Measurements from ENCODE around the gene RNF111.
A peak's percentile ranks its signal among the peaks of the same experiment; 100 is the strongest.
"Not testable (repeated sequence)": the region's sequence is repeated elsewhere in the genome, so short reads cannot be mapped to it uniquely, and the experiment has no call there.

RNF111 gene

GRCh38 chr15:59053482-59053881, 66.0 kb downstream of the RNF111 start:
- DNase-seq (ENCODE audit: low read depth in 1 of 2, low spot score in 1 of 2) = no peak

DNA sequence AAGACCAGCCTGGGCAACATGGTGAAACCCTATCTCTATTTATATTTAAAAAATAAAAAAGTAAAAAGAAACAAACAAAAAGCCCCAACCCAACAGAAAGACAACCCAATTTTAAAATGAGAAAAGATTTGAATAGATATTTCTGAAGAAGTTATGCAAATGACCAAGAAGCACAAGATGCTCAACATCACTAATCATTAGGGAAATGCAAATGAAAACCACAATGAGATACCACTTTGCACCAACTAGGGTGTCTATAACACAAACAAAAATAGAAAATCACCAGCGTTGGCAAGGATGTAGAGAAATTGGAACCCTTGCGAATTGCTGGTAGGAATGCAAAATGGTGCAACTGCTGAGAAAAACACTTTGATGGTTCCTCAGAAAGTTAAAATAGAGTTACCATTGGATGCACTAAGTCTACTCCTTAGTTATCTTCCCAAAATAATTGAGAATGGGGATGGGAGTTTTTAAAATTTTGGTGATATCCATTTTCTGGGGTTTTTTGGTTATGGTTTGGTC, 71.7 kb downstream of the RNF111 start:
- no peak for DNase-seq (ENCODE audit: low read depth in 1 of 2, low spot score in 1 of 2)

DNA sequence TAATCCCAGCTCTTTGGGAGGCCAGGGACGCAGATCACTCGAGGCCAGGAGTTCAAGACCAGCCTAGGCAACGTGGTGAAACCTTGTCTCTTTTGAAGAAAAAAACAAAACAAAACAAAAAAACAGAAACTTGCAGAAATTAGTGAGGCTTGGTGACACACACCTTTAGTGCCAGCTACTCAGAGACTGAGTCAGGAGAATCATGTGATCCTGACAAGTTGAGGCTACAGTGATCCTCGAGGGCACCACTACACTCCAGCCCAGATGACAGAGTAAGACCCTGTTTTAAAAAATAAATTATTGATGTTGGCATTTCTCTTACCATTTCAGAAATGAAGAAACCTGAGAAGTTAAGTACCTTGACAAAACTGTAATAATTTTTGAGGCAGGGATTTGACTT, 72.9 kb downstream of the RNF111 start:
- no peak for DNase-seq (ENCODE audit: low read depth in 1 of 2, low spot score in 1 of 2)

DNA sequence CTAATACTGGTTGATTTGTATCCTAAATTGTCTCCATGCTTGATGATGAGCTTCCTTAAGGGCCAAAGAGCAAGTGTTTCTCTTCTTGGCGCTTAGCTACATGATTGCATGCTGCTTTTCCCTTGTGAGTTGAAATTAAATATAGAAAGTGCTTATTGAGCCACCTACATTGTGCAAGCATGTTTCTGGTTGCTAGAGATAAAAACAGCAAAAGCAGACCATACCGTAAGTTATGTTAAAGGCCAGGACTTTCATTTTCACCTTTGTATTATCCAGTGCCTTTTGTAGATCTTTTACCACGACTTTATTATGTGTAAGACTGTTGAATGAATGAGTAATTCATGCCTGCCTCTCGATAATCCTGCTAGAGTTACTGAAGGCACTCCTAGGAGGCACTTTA, 75.6 kb downstream of the RNF111 start:
- DNase-seq (ENCODE audit: low read depth in 1 of 2, low spot score in 1 of 2) = no peak

DNA sequence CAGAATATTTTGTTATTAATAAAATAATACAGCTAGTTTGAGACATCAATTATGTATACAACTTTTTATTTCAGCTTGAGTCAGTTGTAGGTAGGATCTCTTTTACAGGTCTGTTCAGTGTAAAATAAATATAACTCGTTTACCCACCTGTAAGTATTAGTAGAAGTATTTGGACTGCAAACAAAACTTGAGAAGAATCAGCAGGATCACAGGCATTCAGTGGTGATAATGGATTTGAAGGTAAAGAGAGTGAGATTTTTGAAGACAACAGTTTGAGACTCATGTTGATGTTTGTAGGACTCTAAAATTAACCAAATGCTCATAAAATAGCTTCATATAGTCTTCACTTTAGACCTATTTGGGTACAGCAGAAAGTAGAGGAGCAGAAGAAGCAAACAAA, 82.0 kb downstream of the RNF111 start:
- no peak for DNase-seq (ENCODE audit: low read depth in 1 of 2, low spot score in 1 of 2)

GRCh38 chr15:59074607-59075006, 87.1 kb downstream of the RNF111 start:
- DNase-seq (ENCODE audit: low read depth in 1 of 2, low spot score in 1 of 2) = no peak

DNA sequence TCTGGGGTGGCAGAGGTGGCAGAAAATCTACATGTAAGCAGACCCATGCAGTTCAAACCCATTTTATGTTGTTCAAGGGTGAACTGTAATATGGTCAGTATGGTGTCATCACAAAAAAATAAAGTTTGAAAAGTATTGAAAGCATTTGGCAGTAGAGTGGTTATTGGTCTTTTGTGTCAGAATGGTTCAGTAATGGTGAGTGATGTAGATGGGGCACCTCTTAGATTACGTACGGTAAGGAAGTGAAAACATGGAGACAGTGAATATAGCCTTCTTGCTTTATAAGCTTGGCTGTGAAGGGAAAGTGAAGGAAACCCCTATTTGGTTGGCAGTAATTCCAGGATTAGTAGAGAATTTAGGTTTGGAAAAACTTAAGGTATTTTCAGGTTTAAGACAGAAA, 100.3 kb downstream of the RNF111 start:
- DNase-seq (ENCODE audit: low read depth in 1 of 2, low spot score in 1 of 2) = no peak

DNA sequence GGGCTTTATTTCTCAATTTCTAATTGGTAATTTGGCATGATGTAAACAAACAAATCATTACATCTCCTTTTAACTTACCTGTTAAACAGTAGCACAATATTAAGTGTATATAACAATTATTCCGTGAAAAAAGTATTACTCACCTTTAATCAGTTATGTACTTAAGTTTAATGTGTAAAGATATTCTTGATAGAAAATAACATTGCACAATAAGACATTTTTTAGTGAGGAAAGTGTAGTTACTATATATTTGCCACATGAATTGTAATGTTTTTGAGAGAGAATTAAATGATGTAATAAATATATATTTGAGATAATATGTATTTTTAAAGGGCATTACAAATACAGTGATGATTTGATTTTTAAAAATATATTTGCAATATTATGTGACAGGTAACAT, 106.6 kb downstream of the RNF111 start:
- DNase-seq (ENCODE audit: low read depth in 1 of 2, low spot score in 1 of 2) = no peak

- DNase-seq (ENCODE audit: low read depth in 1 of 2, low spot score in 1 of 2) = no peak
Measured at GRCh38 chr15:59096429-59096828, 109.0 kb downstream of the RNF111 start.

DNA sequence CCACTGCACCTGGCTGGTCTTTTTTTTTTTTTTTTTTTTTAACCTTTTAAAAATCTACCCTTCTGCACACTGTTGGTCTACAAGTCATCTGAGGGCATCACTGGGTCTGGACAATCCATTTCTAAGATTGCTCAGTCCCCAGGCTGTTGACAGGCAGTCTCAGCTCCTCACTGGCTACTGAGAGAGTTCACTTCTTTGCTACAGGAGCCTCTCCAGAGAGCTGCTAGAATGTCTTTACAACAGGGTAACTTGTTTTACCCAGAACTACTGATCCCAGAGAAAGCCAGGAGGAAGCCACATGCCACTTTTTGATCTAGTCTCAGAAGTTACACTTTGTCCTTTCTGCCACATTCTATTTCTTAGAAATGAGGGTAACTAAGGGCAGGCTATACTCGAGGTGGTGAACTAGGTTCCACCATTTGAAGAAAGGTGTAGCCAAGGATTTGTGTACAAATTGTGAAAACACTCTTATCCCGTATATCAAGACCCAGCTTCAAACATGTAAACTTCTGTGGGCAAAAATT, 111.8 kb downstream of the RNF111 start:
- no peak for DNase-seq (ENCODE audit: low read depth in 1 of 2, low spot score in 1 of 2)

DNA sequence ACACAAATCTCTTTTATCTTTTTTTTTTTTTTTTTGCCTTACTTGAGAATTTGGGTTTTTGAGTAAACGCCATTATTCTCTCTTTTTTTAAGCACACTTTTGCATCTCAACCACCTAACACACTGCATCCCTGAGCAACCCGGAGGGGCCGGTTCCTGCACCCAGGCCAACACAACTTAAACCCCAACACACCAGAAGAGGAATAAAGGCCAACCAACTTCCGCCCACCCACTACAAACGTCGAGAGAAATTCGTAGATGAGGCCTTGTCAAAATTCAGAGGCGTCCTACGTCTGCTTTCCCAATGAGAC, 117.1 kb downstream of the RNF111 start:
- no peak for DNase-seq (ENCODE audit: low read depth in 1 of 2, low spot score in 1 of 2)

DNA sequence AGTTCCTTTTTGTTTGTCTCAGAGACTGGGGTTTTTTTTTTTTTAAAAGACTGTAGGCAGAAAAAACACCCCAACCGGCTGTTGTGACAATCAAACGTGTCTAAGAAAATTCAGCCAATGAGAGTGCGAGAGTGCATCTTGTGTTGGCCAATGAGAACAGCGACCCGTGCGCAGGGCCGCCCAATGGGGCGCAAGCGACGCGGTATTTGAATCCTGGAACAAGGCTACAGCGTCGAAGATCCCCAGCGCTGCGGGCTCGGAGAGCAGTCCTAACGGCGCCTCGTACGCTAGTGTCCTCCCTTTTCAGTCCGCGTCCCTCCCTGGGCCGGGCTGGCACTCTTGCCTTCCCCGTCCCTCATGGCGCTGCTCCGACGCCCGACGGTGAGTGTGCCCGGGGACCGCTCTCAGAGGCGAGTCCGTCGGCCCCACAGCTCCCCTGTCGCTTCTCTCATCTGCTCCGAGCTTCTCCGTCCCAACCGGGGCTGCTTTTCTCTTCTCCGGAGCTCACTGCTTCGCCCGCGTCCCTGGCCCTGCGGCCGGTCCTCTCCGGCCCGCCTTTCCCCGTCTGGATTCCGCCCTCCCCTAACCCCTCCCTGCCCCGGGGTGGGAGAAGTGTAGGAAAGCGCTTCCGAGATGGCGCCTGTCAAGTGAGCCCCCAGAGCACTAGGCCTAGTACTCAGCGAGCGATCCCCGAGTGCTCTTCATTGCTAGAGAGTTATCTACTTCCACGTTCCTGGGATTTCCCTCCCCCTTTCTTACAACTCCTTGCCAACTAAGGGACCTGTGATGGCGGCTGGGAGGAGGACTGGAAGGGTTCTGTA, 117.7 kb downstream of the RNF111 start, which contains the start of gene CCNB2:
TSS of gene CCNB2 (plus strand) at position 235 of the 821 bp plus-strand sequence. CDS start at position 358, 123 bp downstream.
- DNase-seq (ENCODE audit: low read depth in 1 of 2, low spot score in 1 of 2) = peak; percentile 50 to 69

DNA sequence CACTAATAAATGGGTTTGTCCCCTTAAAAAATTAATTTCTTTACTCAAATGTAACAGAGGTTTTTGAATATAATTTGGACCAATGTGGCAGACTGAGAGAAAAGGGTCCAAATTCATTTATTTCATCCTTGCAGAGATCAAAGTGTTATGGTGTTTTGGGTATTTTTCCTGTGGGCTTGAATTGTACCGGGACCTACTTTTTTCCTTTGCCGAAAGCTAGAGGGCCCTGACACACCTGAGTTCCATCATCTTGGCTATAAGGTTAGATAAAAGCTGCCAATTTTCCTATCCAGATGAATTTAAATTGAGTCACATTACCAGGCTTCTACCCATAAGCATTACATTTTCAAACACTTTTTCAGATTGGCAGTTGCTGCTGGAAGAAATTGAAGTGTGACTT, 118.4 kb downstream of the RNF111 start:
- no peak for DNase-seq (ENCODE audit: low read depth in 1 of 2, low spot score in 1 of 2)

GRCh38 chr15:59111251-59111650, 123.8 kb downstream of the RNF111 start:
- no peak for DNase-seq (ENCODE audit: low read depth in 1 of 2, low spot score in 1 of 2)

DNA sequence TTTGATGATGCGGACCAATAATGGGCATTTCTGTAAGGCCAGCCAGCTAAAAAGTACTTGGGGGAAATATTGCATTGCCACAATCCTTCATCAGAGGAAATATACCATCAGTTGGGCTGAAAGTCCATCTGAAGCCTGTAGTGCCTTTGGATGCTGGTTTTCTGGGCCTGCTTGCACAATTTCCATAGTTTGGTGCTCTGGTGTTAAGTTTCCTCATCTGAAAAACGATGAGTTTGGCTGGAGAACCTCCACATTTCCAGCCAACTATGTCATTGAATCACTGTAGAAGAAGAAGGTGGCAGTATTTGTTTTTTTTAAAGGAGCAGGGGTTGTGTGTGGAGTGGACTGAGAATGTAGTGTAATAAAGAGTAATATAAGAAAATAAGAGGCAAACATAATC, 127.6 kb downstream of the RNF111 start:
- no peak for DNase-seq (ENCODE audit: low read depth in 1 of 2, low spot score in 1 of 2)

GRCh38 chr15:59116141-59116540, 128.7 kb downstream of the RNF111 start:
- no peak for DNase-seq (ENCODE audit: low read depth in 1 of 2, low spot score in 1 of 2)

DNA sequence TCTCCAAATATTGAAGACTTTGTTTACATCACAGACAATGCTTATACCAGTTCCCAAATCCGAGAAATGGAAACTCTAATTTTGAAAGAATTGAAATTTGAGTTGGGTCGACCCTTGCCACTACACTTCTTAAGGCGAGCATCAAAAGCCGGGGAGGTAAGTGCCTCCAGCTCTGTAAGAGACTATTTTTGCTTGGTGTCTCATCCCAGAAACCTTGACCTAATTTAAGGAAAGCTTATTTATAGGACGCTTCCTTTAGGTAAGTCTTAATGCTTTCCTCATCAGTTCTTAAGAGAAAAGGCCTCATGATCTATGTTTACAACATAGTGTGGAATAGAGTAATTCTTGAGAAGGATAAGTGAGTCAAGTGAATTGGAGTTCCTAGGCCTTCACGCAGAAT, 129.3 kb downstream of the RNF111 start:
- DNase-seq (ENCODE audit: low read depth in 1 of 2, low spot score in 1 of 2) = no peak

DNA sequence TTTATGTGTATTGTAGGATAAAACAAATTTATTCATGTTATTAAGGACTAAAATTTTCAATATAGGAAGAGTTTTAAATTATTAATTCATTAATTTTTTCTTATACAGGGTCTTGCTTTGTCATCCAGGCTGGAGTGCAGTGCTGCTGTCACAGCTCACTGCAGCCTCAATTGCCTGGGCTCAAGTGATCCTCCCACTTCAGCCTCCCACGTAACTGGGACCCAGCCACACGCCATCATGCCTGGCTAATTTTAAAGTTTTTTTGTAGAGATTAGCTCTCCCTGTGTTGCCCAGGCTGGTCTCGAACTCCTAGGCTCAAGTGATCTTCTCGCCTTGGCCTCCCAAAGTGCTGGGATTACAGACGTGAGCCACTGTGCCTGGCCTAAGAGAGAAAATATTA, 132.2 kb downstream of the RNF111 start:
- no peak for DNase-seq (ENCODE audit: low read depth in 1 of 2, low spot score in 1 of 2)

DNA sequence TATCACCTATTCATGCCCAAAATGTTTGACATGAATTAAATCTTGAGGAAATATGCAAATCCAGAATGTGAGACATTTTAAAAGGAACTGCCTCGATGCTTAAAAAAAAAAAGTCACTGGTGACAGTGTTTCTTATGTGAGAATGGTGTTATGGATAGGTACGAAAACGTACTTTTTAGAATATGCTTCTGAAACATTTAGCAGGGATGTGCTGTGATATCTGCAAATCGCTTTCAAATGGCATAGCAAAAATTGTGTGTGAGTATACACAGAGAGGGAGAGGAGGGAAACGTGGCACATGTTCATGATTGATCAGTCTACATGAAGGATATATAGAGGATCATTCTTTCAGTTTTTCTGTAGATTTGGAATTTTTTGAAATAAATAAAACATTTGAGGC, 133.5 kb downstream of the RNF111 start:
- DNase-seq (ENCODE audit: low read depth in 1 of 2, low spot score in 1 of 2) = no peak

DNA sequence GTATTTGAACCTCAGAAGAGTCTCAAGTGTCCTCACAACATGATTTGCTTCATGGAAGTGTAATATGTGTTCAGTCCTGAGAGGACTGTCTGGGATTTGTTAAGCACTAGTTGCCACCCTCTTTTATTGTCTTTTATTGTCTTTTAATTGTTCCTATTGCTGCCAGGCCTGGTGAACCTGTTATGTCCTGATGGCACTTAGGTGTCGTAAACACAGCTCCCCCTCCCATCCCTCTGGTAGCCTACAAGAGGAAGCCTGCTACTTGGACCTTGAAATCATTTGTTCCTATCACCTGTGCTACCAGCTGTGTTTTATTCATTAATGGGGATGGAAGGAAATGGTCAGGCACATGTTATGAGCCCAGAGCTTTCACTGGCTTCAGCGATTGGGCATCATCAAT, 136.8 kb downstream of the RNF111 start:
- DNase-seq (ENCODE audit: low read depth in 1 of 2, low spot score in 1 of 2) = no peak

- not testable (repeated sequence) for DNase-seq (ENCODE audit: low read depth in 1 of 2, low spot score in 1 of 2)
Measured at GRCh38 chr15:59125683-59126082, 138.2 kb downstream of the RNF111 start.

DNA sequence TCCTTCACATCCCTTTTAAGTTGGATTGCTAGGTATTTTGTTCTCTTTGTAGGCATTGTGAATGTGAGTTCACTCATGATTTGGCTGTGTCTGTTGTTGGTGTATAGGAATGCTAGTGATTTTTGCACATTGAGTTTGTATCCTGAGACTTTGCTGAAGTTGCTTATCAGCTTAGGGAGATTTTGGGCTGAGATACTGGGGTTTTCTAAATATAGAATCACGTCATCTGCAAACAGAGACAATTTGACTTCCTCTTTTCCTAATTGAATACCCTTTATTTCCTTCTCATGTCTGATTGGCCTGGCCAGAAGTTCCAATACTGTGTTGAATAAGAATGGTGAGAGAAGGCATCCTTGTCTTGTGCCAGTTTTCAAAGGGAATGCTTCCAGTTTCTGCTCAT, 139.8 kb downstream of the RNF111 start:
- DNase-seq (ENCODE audit: low read depth in 1 of 2, low spot score in 1 of 2) = not testable (repeated sequence)

DNA sequence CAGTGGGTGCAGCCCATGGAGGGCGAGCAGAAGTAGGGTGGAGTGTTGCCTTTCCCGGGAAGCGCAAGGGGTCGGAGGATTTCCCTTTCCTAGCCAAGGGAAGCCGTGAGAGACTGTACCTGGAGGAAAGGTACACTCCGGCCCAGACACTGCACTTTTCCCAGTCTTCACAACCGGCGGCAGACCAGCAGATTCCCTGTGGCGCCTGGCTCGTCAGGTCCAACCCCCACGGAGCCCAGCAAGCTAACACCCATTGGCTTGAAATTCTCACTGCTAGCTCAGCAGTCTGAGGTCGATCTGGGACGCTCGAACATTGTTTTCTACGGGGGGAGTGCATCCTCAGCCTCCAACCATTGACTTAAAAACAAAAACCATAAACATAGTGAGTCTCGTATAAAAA, 144.0 kb downstream of the RNF111 start:
- DNase-seq (ENCODE audit: low read depth in 1 of 2, low spot score in 1 of 2) = no peak
